ENCODE data around the gene TALDO1. TPM values are rescaled to one million over a fixed set of nuclear protein-coding genes. Genes with fewer than 3 reads are reported as not detected.

TALDO1 gene
- polyA plus RNA-seq, 1 donor from 2014 or later = 156 TPM

GRCh38 chr11:709109-709997 lies 37.9 kb upstream of the TALDO1 start:
- Histone ChIP-seq H4K20me1 (ENCODE audit: insufficient read depth) (no peaks in the 10 kb centered on the region), H3K27ac (ENCODE audit: low read length) (no peak overlapping the region), H3K36me3 (ENCODE audit: insufficient read depth, low read length) (no peaks in the 10 kb centered on the region), H3K9me3 (ENCODE audit: low read length) (no peaks in the 10 kb centered on the region), H3K4me2 (ENCODE audit: low read length) (no peak overlapping the region), H3K79me2 (replicated peaks; ENCODE audit: insufficient read depth, low read length) (no peaks in the 10 kb centered on the region), H2AFZ (ENCODE audit: low read depth, low read length) (no peak overlapping the region), H3K4me3 (ENCODE audit: low read length) (no peak overlapping the region), H3K9ac (ENCODE audit: low read length) (no peak overlapping the region), H3K9me2 (ENCODE audit: insufficient read depth, low read length) (no peaks in the 10 kb centered on the region), H3F3A (ENCODE audit: insufficient read depth, low read length, poor library complexity, severe bottlenecking) (no peaks in the 10 kb centered on the region), H3K27me3 (ENCODE audit: insufficient read depth, low read depth, low read length) (peaks cover 13% of the 10 kb centered on the region)
- TF ChIP-seq REST (IDR thresholded peaks at IDR 0.05; ENCODE audit: borderline replicate concordance) (no peak), SMC3 (conservative IDR thresholded peaks at IDR 0.05; ENCODE audit: poor library complexity) (no peak), TAF1 (IDR thresholded peaks at IDR 0.05; ENCODE audit: low read depth) (no peak), POLR2AphosphoS5 (IDR thresholded peaks at IDR 0.05) (no peak), EZH2 (IDR thresholded peaks at IDR 0.05; ENCODE audit: borderline replicate concordance, insufficient read depth, low read length, poor library complexity, severe bottlenecking) (no peak), EP300 (conservative IDR thresholded peaks at IDR 0.05; ENCODE audit: poor library complexity, severe bottlenecking) (no peak), RAD21 (conservative IDR thresholded peaks at IDR 0.05) (no peak), CTCF (IDR thresholded peaks at IDR 0.05; ENCODE audit: poor library complexity, severe bottlenecking) (no peak)

- Histone ChIP-seq H3K79me2 (replicated peaks; ENCODE audit: insufficient read depth, low read length) (no peaks in the 10 kb centered on the region), H3K9me2 (ENCODE audit: insufficient read depth, low read length) (no peaks in the 10 kb centered on the region), H4K20me1 (ENCODE audit: insufficient read depth) (no peaks in the 10 kb centered on the region), H3F3A (ENCODE audit: insufficient read depth, low read length, poor library complexity, severe bottlenecking) (no peaks in the 10 kb centered on the region), H2AFZ (ENCODE audit: low read depth, low read length) (no peak overlapping the region), H3K4me2 (ENCODE audit: low read length) (no peak overlapping the region), H3K9me3 (ENCODE audit: low read length) (no peaks in the 10 kb centered on the region), H3K27ac (ENCODE audit: low read length) (no peak overlapping the region), H3K36me3 (ENCODE audit: insufficient read depth, low read length) (no peaks in the 10 kb centered on the region), H3K27me3 (ENCODE audit: insufficient read depth, low read depth, low read length) (no peaks in the 10 kb centered on the region), H3K9ac (ENCODE audit: low read length) (no peak overlapping the region), H3K4me3 (ENCODE audit: low read length) (no peak overlapping the region)
- TF ChIP-seq RAD21 (conservative IDR thresholded peaks at IDR 0.05) = no peak
- TF ChIP-seq TAF1 (IDR thresholded peaks at IDR 0.05; ENCODE audit: low read depth) = no peak
- TF ChIP-seq CTCF (IDR thresholded peaks at IDR 0.05; ENCODE audit: poor library complexity, severe bottlenecking) = no peak
- no peak for TF ChIP-seq EZH2 (IDR thresholded peaks at IDR 0.05; ENCODE audit: borderline replicate concordance, insufficient read depth, low read length, poor library complexity, severe bottlenecking)
- no peak for TF ChIP-seq EP300 (conservative IDR thresholded peaks at IDR 0.05; ENCODE audit: poor library complexity, severe bottlenecking)
- no peak for TF ChIP-seq SMC3 (conservative IDR thresholded peaks at IDR 0.05; ENCODE audit: poor library complexity)
- no peak for TF ChIP-seq POLR2AphosphoS5 (IDR thresholded peaks at IDR 0.05)
- TF ChIP-seq REST (IDR thresholded peaks at IDR 0.05; ENCODE audit: borderline replicate concordance) = no peak
- TF ChIP-seq MXI1 (conservative IDR thresholded peaks at IDR 0.05; ENCODE audit: poor library complexity, severe bottlenecking) = no peak
Observed at GRCh38 chr11:714436-714835, 32.8 kb upstream of the TALDO1 start.

Data from neural cell (in vitro differentiated cells).